HG03095 (cell line): ENCODE data around the gene SH3GLB2.
"Not testable (repeated sequence)": the region's sequence is repeated elsewhere in the genome, so short reads cannot be mapped to it uniquely, and the experiment has no call there.

Source experiments
- ATAC-seq: cut with Tn5 transposase; IDR thresholded peaks from one replicate; pipeline ENCODE4 v1.9.1; 2021; ENCODE audit warnings: moderate library complexity; ENCODE audit not compliant: unreplicated experiment

SH3GLB2 gene

DNA sequence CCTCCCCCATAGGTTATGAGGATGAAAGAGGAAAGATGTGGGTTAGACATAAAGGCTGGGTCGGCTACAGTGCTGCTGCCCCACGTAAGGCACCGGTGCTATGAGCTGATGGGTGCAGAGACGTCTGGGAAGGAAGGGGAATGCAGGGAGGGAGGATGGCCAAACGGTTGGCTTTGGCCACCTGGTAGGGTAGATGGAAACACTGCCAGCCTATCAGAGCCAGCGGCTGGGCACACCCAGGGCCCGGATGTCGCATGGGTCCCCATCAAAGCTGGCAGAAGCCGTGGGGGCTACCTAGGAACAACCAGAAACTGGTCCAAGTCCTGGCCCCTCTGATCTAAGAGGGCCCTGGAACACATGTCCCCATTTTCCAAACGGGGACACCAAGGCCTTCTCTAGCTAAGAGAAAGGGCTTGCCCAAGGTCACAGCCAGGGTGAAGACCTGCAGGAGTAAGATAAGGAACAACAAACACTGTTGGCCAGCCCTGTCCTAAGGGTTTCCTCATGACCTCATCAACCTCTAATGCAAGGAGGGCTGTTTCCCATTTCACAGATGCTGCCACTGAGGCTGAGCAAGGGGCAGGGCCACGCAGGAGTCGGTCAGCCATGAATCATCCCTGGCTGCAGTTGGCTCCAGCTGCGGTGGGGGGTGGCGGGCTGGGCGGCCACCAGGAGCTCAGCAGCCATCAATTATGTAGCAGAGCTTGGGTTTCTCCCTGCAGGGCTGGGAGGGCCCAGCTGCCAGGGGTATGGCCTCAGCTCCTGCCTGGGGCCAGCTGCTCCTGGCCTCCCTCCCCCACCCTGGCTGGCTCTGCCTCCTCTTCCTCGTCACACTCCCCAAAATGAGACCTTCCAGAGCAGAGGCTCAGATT, 4.9 kb downstream of the SH3GLB2 start:
- no peak for ATAC-seq

DNA sequence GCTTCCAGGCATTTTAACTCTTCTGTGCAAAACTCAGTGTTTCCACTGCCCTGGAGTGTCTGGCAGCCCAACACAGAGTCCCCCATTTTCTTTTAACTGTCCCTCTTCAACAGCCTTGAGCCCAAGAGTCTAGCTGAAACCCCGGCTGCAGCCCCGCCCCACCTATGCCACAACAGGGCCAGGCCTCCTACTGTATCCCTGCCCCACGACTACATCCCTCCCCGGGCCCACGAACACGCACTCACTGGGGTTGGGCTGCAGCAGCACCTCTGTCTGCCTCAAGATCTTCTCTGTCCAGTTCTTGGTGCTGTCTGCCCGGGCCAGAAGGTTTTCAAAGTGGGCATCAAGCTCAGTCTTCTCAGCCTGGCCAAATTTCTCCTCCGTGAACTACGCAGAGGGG, 6.1 kb downstream of the SH3GLB2 start:
- no peak for ATAC-seq

DNA sequence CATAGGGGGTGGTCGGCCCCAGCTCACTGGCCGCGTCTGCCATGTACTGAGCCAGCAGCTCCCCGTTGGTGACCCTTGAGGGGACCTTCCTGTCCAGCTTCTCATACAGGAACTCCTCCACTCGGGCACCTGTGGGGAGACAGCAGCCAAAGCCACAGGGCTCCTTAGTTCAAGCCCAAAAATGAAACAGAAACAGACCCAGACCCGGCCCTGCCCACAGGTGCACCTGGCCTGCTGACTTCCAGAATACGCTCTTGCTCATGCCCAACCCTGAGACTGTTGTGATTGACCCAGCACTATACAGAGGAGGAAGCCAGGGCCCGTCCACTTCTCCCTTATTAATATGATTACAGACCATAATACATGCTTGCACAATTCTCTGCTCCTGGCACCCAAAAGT, 7.0 kb downstream of the SH3GLB2 start:
- ATAC-seq, result peak; percentile 75

DNA sequence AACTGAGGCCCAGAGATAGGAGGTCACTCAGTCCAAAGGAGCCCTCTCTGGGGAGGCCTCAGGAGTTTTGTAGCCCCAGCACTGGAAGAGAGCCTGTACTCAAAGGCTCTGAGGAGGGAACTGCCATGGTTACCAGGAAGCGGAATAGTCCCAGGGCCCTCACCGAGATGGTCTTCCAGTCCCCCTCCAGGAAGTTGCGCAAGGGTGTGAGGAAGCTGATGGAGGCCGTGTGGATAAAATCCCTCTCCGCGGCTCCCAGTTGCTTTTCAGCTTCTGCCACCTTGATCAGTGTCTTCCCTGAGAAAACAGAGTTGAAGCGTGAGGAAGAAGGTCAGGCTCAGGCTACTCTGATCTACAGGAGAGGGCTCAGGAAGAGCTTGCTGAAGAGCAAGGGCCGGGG, 13.5 kb downstream of the SH3GLB2 start:
- ATAC-seq, result no peak

DNA sequence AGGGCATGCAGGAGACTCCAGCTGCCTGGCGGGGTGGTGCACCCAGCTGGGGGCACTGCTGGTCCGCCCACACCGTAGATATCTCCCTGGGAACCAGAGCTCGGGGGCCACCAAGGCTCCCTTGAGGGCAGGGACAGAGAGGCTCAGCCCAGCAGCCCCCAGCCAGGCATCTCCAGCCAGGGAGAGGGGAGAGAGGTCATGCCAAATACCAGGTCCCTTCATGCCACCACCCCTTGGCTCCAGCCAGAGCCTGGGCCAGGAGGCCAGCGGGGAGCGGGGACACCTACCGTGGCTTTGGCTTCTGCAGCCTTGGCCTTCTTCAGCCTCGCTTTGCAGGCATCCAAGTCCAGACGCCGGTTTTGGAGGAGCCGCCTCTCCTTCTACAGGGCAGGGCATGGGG, 14.0 kb downstream of the SH3GLB2 start:
- ATAC-seq, result no peak

DNA sequence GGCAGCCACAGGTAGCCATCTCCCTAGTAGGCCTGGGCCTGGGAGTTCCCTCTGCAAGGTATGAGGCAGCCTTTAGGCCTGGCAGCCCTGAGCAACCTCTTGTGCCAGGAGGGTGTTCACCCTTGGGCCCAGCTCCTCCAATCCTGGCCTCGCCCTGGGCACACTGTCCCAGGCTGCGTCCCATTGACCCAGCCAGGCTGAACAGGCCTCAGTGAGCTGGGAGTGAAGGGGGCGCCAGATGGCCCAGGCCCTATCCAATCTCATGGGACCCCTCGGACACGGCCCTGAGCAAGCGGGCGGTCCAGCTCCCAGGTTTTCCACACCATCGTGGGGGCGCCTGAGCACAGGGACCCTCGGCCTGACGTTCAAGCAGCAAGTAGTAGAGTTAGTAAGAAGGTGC, 14.5 kb downstream of the SH3GLB2 start:
- ATAC-seq, result no peak

DNA sequence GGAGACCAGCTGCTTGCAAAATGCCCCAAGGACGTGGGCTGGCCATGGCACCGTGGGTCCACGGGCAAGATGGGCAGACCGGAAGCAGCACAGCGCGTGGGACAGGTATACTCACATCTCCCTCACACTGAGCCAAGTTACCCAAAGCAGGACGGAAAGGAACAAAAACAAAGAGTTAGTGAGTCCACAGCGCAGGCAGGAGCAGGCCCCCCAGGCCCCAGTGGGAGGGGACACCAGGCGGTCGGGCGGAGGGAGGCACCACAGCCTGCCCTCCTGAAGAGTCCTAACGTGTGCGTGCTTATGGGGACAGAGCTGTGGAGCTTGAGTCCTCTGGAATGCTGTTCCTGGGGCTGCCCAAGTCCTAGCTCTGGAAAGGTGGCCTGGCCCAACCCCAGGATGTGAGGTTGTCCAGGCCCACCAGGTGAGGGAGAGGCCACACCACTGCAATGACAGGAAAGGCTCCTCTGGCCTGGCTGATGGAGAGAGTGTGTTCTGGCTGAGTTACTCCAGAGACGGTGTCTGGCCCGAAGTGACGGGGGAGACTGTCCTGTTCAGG, 15.2 kb downstream of the SH3GLB2 start:
- no peak for ATAC-seq

DNA sequence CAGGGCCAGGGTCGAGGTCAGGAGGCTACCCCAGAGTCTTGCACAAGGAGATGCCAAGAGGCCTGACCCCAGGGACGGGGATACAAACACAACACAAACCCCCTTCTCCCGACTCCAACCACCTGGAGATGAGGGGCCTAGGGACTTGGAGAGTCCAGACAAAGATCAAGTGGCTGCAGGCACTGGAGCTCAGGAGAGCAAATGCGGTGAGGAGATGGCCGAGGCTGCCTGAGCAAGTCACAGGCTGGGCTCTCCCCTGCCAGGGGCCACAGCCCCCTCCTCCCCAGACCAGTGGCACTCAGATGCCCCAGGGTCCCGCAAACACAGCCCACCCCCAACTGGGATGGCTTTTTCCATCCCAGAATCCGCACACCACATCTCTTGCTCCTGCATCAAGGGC, 15.8 kb downstream of the SH3GLB2 start:
- ATAC-seq, result no peak

DNA sequence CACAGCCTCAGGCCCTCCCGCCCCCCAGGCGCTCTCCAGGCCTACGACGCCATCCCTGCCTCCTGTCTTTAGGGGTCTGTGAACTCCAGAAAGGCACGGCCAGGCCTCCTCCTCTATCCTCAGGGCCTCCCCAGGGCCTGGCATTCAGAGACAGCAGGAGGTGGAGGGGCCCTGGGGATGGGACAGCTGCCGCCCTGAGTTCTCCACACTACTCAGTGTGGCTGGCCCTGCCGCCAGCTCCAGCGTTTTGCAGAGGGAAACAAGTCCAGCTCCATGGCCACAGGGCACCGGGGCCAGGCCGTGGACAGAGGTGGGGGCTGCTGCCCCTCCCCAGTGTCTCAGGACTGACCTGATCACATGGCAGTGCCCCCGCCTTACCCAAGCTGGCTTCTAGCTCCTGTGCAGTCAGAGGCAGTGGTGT, 16.4 kb downstream of the SH3GLB2 start:
- ATAC-seq, result no peak

DNA sequence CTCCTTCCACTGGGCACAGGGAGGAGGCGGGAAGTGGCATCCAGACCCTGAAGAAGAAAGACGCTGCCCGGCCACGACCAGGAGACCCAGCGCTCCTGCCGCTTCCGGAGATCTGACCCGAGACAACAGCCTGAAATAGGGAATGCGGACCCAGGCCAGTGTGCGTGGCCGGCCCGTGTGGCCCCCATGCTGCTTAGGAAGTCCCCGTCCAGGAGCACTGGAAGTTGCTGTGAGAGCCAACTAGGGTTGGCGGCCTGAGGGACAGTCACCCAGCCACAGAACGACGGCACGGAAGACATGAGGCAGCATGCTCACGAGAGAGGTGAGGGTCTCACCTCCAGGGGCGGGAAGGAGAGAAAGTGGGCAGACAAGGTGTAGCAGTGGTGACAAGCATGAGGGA, 17.0 kb downstream of the SH3GLB2 start:
- no peak for ATAC-seq

DNA sequence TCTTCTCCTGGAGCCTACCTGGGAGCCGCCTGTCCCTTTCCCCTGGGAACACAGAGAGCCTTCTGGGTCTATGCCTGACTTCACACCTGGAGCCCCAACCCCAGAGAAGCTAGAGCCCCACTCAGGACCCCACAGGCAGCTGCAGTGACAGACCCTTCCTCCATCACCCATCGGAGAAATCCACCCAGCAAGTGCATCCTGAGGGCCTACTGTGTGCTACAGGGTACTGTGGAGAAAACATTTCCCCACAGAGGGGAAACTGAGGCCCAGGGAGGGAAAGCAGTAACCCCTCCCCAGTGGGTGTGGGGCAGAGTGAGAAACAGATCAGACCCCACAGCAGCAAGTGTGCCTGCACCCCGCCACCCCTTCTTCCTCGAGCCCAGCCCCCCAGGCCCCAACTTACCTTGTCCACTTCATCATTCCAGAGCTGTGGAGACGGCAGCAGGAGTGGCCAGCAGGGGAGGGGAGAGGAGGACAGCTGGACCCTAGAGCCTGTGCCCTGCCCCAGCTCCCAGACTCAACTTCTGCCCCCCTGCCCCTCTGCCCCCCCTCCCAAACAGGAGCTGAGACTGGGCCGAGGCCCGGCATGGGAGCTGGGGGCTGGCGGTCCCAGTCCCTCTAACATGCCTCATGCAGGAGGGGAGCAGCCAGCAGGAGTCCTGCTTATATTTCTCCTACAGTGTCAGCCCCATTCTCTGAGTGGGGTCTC, 17.7 kb downstream of the SH3GLB2 start:
- no peak for ATAC-seq

DNA sequence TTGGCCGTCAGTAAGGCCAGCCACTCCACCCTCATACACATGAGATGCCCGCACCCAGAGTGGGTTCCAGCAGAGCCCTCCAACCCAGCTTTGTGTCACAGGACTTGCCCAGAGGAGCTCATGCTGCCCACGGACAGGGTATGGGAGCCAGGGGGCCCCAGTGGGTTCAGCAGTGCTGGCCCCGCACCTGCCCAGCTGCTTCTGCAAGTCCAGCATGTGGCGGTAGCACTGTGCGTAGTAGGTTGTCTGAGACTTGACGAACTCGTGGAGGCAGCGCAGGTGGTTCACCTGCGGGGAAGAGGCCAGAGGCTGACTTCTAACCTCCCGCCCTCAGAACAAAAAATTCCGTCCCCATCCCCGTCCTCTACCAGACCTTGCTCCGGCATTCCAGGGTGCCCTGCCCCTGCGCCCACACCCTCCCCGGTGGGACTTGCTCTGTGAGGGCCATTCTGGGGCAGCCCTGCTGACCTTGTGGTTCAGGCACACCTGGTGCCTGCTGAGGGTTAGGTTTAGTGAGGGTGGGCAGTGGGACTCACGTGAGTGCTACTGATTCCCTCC, 18.5 kb downstream of the SH3GLB2 start:
- ATAC-seq, result no peak

DNA sequence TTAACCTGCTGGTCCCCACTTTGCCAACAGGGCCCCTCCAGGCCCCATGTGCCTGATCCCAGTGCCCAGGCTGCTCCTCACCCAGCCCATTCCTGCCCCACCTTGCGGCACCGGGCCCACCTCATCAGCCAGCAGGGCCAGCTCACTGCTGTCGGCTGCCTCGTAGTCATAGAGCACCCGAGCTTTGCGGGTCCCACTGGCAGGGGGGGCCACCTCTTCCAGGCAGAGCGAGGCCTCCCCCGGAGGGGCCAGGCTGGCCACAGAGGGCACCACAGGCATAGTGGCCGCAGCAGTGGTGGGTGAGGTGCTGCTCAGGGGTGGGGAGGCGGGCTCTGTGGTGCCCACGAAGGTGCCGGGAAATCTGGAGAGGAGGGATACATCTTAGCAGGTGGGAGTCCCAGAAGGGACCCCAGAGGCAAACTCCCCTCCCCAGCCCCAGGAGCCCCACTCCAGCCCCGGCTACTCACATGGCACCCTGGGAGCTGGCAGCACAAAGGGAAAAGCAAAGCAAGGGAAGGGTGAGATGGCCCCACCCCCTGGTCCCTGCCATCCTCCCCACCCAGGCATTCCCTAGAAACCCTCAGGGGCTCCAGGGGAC, 19.0 kb downstream of the SH3GLB2 start:
- no peak for ATAC-seq

DNA sequence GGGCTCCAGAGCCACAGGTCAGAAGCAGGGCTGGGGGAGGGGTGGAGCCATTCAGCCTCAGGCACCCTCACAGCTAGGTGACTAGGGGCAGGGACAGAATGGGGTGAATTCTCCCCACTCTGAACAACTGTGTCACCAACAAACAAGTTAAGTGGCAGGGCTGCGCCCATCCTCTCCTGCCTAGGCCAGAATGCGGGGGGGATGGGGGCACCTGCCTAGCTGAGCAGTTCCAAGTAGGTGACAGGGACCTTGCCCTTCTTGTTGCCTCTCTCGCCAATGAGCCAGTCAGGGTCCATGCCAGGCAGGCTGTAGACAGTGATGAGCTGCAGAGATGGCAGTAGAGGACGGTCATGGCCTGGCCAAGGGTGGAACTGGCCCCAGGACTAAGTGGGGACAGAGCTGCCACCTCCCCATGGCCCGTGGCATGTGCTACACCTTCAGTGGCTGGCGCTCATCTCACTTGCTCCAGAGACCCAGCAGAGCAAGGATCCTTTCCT, 19.6 kb downstream of the SH3GLB2 start:
- ATAC-seq, result no peak

DNA sequence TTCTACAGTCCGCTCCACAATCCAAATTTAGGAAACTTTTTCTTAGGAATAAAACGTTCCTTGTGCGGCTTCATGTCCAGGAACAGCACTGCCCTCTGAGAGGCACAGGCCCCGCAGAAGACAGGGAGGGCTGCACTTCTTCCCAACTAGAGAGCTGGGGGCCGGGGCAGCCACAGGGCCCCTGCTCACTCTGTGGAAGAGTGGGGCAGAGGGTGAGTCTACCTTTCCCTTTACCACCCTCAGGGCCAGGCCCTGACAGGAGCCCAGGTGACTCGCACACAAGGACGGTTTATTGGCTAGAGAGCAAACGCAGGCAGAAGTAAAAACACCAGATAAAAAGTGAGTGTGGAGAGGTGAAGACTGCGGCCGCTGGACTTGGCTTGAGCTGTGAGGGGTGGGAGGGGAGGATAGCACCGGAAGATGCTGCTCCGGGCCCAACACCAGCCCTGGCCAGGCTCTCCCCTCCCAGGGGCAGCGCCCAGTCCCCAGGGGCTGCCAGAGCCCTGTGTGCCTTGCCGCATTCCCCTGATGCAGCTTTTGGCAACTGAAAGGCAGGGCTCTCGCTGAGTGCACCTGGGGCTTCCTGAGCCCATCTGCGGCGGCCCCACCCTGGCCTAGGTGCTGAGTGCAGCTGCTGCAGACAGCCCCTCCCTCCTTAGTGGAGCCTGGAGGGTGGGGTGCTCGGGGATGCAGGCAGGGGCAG, 20.2 kb downstream of the SH3GLB2 start:
- no peak for ATAC-seq

DNA sequence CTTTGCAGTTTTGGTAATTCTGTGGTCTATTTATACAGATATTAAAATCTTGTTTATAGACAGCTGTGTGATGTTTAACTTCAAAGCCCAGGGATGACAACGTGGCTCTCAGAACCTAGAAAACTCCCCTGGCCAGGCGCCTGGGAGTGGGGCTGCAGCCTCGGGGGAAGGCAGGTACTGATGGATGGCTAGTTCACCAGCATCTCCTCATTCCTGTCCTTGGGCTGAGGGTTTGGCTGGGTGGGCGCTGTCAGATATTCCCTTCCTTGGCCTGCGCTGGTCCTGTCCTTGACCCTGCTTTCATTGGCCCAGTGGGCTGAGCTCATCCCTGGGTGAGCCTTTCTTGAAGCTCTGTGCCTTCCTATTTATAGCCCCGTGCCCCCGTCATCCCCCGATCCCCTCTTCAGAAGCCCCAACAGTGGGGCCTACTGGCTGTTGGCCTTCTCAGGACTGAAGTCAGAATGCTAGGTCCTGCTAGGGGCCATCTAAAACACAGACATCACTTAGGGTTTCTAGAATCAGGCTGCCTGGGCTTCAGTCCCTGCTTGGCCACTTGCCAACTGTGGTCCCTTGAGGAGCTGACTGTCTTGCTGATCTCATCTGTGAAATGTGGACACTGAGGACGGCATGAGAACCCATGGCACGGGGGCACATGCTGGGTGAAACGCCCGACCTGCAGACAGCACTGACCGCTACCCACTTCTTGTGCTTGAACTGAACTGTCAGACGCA, 20.9 kb downstream of the SH3GLB2 start:
- no peak for ATAC-seq

DNA sequence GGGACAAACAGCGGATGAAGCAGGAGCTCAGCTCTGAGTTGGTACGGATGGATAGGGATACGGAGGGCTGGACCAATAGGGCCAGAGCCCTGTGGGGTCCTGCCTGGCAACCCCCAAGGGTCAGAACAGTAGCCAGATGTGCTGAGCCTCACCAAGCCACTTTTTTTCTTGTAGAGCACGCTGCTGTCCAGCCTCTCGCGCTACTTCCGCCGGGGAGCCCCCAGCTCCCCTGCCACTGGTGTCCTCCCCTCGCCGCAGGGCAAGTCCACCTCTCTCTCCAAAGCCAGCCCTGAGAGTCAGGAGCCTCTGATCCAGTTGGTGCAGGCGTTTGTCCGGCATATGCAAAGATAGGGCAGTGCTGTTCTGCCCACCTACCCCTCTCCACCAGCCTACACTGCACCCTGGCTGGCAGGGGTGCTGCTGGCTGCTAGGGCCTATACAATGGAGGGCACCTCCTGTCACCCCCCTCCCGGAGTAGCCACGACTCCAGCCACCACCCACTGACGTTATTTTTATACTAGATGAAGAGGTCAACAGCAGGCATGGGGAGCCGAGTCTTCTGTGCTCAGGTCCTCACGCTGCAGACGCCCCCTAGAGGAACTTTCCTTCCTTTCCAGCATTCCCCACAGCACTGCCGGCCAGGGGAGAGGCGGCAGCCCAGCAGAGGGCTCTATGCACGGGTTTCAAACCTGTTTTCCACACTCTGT, 21.6 kb downstream of the SH3GLB2 start:
- no peak for ATAC-seq

DNA sequence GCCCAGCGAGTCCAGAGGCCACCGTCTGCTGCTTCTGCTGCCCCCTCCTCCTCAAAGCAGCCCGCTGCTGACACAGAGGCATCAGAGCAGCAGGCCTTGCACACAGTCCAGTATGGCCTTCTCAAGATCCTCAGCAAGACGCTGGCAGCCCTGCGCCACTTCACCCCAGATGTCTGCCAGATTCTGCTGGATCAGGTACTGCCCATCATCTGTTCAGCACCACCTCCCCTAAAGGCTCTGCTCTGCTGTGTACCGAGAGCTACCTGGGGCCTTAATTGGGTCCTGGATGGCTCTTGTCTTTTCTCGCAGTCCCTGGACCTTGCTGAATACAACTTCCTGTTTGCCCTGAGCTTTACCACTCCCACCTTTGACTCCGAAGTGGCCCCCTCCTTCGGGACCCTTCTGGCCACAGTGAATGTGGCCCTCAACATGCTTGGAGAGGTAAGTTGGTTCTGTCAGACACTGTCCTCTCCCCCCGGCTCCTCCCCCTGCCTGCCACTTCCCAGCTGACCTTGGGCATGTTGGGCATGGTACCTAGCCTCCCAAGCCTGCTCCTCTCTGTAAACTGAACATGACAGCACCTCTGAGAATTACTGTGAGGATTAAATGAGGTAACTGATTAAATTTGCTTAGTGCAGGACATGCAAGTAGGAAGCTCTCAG, 22.7 kb downstream of the SH3GLB2 start:
- no peak for ATAC-seq

DNA sequence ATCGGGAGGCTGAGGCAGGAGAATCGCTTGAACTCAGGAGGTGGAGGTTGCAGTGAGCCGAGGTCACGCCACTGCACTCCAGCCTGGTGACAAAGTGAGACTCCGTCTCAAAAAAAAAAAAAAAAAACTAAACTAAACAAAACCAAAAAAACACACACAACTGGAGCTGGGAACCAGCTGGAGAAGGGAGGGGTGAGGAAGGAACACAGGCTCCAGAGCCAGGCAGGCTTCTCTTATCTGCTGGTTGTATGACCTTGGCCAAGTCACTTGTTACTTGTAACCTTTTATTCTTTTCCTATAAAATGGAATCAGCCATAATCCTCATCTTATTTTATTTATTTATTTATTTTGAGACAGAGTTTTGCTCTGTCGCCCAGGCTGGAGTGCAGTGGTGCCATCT, 24.0 kb downstream of the SH3GLB2 start:
- not testable (repeated sequence) for ATAC-seq
